ENCODE data around the gene UTF1.
A peak's percentile ranks its signal among the peaks of the same experiment; 100 is the strongest.

- TF ChIP-seq, protein P1, sequence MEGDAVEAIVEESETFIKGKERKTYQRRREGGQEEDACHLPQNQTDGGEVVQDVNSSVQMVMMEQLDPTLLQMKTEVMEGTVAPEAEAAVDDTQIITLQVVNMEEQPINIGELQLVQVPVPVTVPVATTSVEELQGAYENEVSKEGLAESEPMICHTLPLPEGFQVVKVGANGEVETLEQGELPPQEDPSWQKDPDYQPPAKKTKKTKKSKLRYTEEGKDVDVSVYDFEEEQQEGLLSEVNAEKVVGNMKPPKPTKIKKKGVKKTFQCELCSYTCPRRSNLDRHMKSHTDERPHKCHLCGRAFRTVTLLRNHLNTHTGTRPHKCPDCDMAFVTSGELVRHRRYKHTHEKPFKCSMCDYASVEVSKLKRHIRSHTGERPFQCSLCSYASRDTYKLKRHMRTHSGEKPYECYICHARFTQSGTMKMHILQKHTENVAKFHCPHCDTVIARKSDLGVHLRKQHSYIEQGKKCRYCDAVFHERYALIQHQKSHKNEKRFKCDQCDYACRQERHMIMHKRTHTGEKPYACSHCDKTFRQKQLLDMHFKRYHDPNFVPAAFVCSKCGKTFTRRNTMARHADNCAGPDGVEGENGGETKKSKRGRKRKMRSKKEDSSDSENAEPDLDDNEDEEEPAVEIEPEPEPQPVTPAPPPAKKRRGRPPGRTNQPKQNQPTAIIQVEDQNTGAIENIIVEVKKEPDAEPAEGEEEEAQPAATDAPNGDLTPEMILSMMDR (conservative IDR thresholded peaks at IDR 0.05; ENCODE audit: low read depth in 2 of 2): 0 out of 4 replicates have a peak, but pooled peaks of 1 of the 2 experiments have one; percentile 8
- TF ChIP-seq POLR2AphosphoS5 (IDR thresholded peaks at IDR 0.05; ENCODE audit: low read depth) (no peak), EZH2 (IDR thresholded peaks at IDR 0.05; ENCODE audit: low read depth, unreplicated experiment) (no peak), CREB1 (CRISPR knock-in tag; IDR thresholded peaks at IDR 0.05; ENCODE audit: low read depth) (no peak), EZH2phosphoT487 (IDR thresholded peaks at IDR 0.05; ENCODE audit: unreplicated experiment) (no peak), ZNF114 (CRISPR knock-in tag; IDR thresholded peaks at IDR 0.05) (no peak), JUNB (IDR thresholded peaks at IDR 0.05; ENCODE audit: unreplicated experiment) (no peak), STAT1 (IDR thresholded peaks at IDR 0.05; ENCODE audit: unreplicated experiment) (no peak), ZNF331 (CRISPR knock-in tag; IDR thresholded peaks at IDR 0.05; ENCODE audit: low read depth) (no peak)
- TF ChIP-seq, protein P2, sequence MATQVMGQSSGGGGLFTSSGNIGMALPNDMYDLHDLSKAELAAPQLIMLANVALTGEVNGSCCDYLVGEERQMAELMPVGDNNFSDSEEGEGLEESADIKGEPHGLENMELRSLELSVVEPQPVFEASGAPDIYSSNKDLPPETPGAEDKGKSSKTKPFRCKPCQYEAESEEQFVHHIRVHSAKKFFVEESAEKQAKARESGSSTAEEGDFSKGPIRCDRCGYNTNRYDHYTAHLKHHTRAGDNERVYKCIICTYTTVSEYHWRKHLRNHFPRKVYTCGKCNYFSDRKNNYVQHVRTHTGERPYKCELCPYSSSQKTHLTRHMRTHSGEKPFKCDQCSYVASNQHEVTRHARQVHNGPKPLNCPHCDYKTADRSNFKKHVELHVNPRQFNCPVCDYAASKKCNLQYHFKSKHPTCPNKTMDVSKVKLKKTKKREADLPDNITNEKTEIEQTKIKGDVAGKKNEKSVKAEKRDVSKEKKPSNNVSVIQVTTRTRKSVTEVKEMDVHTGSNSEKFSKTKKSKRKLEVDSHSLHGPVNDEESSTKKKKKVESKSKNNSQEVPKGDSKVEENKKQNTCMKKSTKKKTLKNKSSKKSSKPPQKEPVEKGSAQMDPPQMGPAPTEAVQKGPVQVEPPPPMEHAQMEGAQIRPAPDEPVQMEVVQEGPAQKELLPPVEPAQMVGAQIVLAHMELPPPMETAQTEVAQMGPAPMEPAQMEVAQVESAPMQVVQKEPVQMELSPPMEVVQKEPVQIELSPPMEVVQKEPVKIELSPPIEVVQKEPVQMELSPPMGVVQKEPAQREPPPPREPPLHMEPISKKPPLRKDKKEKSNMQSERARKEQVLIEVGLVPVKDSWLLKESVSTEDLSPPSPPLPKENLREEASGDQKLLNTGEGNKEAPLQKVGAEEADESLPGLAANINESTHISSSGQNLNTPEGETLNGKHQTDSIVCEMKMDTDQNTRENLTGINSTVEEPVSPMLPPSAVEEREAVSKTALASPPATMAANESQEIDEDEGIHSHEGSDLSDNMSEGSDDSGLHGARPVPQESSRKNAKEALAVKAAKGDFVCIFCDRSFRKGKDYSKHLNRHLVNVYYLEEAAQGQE (IDR thresholded peaks at IDR 0.05; ENCODE audit: unreplicated experiment): no peak
- TF ChIP-seq, protein P3, sequence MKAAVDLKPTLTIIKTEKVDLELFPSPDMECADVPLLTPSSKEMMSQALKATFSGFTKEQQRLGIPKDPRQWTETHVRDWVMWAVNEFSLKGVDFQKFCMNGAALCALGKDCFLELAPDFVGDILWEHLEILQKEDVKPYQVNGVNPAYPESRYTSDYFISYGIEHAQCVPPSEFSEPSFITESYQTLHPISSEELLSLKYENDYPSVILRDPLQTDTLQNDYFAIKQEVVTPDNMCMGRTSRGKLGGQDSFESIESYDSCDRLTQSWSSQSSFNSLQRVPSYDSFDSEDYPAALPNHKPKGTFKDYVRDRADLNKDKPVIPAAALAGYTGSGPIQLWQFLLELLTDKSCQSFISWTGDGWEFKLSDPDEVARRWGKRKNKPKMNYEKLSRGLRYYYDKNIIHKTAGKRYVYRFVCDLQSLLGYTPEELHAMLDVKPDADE (IDR thresholded peaks at IDR 0.05): no peak
- TF ChIP-seq, protein P4, sequence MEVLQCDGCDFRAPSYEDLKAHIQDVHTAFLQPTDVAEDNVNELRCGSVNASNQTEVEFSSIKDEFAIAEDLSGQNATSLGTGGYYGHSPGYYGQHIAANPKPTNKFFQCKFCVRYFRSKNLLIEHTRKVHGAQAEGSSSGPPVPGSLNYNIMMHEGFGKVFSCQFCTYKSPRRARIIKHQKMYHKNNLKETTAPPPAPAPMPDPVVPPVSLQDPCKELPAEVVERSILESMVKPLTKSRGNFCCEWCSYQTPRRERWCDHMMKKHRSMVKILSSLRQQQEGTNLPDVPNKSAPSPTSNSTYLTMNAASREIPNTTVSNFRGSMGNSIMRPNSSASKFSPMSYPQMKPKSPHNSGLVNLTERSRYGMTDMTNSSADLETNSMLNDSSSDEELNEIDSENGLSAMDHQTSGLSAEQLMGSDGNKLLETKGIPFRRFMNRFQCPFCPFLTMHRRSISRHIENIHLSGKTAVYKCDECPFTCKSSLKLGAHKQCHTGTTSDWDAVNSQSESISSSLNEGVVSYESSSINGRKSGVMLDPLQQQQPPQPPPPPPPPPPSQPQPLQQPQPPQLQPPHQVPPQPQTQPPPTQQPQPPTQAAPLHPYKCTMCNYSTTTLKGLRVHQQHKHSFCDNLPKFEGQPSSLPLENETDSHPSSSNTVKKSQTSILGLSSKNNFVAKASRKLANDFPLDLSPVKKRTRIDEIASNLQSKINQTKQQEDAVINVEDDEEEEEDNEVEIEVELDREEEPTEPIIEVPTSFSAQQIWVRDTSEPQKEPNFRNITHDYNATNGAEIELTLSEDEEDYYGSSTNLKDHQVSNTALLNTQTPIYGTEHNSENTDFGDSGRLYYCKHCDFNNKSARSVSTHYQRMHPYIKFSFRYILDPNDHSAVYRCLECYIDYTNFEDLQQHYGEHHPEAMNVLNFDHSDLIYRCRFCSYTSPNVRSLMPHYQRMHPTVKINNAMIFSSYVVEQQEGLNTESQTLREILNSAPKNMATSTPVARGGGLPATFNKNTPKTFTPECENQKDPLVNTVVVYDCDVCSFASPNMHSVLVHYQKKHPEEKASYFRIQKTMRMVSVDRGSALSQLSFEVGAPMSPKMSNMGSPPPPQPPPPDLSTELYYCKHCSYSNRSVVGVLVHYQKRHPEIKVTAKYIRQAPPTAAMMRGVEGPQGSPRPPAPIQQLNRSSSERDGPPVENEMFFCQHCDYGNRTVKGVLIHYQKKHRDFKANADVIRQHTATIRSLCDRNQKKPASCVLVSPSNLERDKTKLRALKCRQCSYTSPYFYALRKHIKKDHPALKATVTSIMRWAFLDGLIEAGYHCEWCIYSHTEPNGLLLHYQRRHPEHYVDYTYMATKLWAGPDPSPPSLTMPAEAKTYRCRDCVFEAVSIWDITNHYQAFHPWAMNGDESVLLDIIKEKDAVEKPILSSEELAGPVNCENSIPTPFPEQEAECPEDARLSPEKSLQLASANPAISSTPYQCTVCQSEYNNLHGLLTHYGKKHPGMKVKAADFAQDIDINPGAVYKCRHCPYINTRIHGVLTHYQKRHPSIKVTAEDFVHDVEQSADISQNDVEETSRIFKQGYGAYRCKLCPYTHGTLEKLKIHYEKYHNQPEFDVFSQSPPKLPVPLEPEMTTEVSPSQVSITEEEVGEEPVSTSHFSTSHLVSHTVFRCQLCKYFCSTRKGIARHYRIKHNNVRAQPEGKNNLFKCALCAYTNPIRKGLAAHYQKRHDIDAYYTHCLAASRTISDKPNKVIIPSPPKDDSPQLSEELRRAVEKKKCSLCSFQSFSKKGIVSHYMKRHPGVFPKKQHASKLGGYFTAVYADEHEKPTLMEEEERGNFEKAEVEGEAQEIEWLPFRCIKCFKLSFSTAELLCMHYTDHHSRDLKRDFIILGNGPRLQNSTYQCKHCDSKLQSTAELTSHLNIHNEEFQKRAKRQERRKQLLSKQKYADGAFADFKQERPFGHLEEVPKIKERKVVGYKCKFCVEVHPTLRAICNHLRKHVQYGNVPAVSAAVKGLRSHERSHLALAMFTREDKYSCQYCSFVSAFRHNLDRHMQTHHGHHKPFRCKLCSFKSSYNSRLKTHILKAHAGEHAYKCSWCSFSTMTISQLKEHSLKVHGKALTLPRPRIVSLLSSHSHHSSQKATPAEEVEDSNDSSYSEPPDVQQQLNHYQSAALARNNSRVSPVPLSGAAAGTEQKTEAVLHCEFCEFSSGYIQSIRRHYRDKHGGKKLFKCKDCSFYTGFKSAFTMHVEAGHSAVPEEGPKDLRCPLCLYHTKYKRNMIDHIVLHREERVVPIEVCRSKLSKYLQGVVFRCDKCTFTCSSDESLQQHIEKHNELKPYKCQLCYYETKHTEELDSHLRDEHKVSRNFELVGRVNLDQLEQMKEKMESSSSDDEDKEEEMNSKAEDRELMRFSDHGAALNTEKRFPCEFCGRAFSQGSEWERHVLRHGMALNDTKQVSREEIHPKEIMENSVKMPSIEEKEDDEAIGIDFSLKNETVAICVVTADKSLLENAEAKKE (CRISPR knock-in tag; IDR thresholded peaks at IDR 0.05): no peak
Observed at GRCh38 chr10:133203652-133204195, 26.3 kb upstream of the UTF1 start.

Data from GM23338 (cell line).